H9 (cell line): ENCODE data around the gene NXPH3. TPM values are rescaled to one million over a fixed set of nuclear protein-coding genes. Genes with fewer than 3 reads are reported as not detected.

ENCODE experiments used
- DNase-seq: peaks from one replicate; pipeline ENCODE4 v3.0.0-alpha.2; 2017
- H2AFZ ChIP-seq: one replicate; pipeline ENCODE4 v1.6.1; 2013; ENCODE audit warnings: mild to moderate bottlenecking, low read length, control low read depth, moderate library complexity
- H2AK5ac ChIP-seq: 2 replicates; pipeline ENCODE4 v1.6.1; 2013; ENCODE audit warnings: low read length, control low read depth, mixed read lengths; ENCODE audit not compliant: insufficient read length
- H2BK120ac ChIP-seq: one replicate; pipeline ENCODE4 v1.6.1; 2013; ENCODE audit warnings: low read depth, mild to moderate bottlenecking, low read length, control low read depth, inconsistent platforms; ENCODE audit not compliant: poor library complexity, severe bottlenecking
- H2BK12ac ChIP-seq: 2 replicates; pipeline ENCODE4 v1.6.1; 2013; ENCODE audit warnings: low read length, control low read depth, mixed read lengths, low read depth; ENCODE audit not compliant: insufficient read length
- H2BK15ac ChIP-seq: 2 replicates; pipeline ENCODE4 v1.6.1; 2013; ENCODE audit warnings: low read depth, low read length, control low read depth
- H2BK20ac ChIP-seq: one replicate; pipeline ENCODE4 v1.6.1; 2013; ENCODE audit warnings: low read depth, mild to moderate bottlenecking, low read length, control low read depth, inconsistent platforms; ENCODE audit not compliant: poor library complexity, severe bottlenecking
- H2BK5ac ChIP-seq: 2 replicates; pipeline ENCODE4 v1.6.1; 2013; ENCODE audit warnings: low read length, control low read depth, mixed read lengths; ENCODE audit not compliant: insufficient read length
- H3K14ac ChIP-seq: 2 replicates; pipeline ENCODE4 v1.6.1; 2013; ENCODE audit warnings: low read length, control low read depth; ENCODE audit not compliant: insufficient read depth
- H3K18ac ChIP-seq: 2 replicates; pipeline ENCODE4 v1.6.1; 2013; ENCODE audit warnings: low read depth, mild to moderate bottlenecking, mixed read lengths, low read length, control low read depth; ENCODE audit not compliant: insufficient read length
- H3K23ac ChIP-seq: 2 replicates; pipeline ENCODE4 v1.6.1; 2013; ENCODE audit warnings: low read length, control low read depth, mixed read lengths, low read depth; ENCODE audit not compliant: insufficient read length
- H3K23me2 ChIP-seq: 2 replicates; pipeline ENCODE4 v1.6.1; 2013; ENCODE audit warnings: low read depth, mild to moderate bottlenecking, mixed read lengths, low read length, control low read depth; ENCODE audit not compliant: insufficient read length, poor library complexity, severe bottlenecking
- H3K27ac ChIP-seq: 2 replicates; pipeline ENCODE4 v1.5.1; 2013; ENCODE audit warnings: low read length, control low read depth, mixed read lengths, low read depth; ENCODE audit not compliant: insufficient read length
- H3K27me3 ChIP-seq: 2 replicates; pipeline ENCODE4 v1.6.1; 2013; ENCODE audit warnings: low read length, control low read depth, inconsistent platforms; ENCODE audit not compliant: insufficient read depth
- H3K4ac ChIP-seq: 2 replicates; pipeline ENCODE4 v1.6.1; 2013; ENCODE audit warnings: low read depth, mild to moderate bottlenecking, control low read depth, inconsistent platforms, low read length, moderate library complexity
- H3K4me1 ChIP-seq: 2 replicates; pipeline ENCODE4 v1.6.1; 2013; ENCODE audit warnings: low read length, control low read depth, inconsistent platforms; ENCODE audit not compliant: insufficient read depth
- H3K4me2 ChIP-seq: 2 replicates; pipeline ENCODE4 v1.6.1; 2013; ENCODE audit warnings: low read length, control low read depth, mixed read lengths; ENCODE audit not compliant: insufficient read length, insufficient read depth
- H3K56ac ChIP-seq: 2 replicates; pipeline ENCODE4 v1.6.1; 2013; ENCODE audit warnings: low read depth, mild to moderate bottlenecking, mixed read lengths, low read length, control low read depth; ENCODE audit not compliant: insufficient read length
- H3K79me1 ChIP-seq: 2 replicates; pipeline ENCODE4 v1.6.1; 2013; ENCODE audit warnings: low read depth, mild to moderate bottlenecking, moderate library complexity, low read length, control low read depth, inconsistent platforms; ENCODE audit not compliant: insufficient read depth, poor library complexity, severe bottlenecking
- H3K79me2 ChIP-seq: 2 replicates; pipeline ENCODE4 v1.6.1; 2013; ENCODE audit warnings: low read length, control low read depth, inconsistent platforms; ENCODE audit not compliant: insufficient read depth
- H3K9ac ChIP-seq: 2 replicates; pipeline ENCODE4 v1.6.1; 2013; ENCODE audit warnings: low read length, control low read depth, mixed read lengths; ENCODE audit not compliant: insufficient read length; ENCODE audit errors: extremely low read depth
- H3K9me3 ChIP-seq: one replicate; pipeline ENCODE4 v1.6.1; 2013; ENCODE audit warnings: low read depth, low read length, inconsistent platforms; ENCODE audit not compliant: control insufficient read depth
- H3T11ph ChIP-seq: one replicate; pipeline ENCODE4 v1.6.1; 2013; ENCODE audit warnings: mild to moderate bottlenecking, low read length, control low read depth, inconsistent platforms
- H4K20me1 ChIP-seq: one replicate; pipeline ENCODE4 v1.6.1; 2013; ENCODE audit not compliant: control insufficient read depth, insufficient read length, insufficient read depth
- H4K5ac ChIP-seq: 2 replicates; pipeline ENCODE4 v1.6.1; 2013; ENCODE audit warnings: low read depth, mild to moderate bottlenecking, mixed read lengths, low read length, control low read depth; ENCODE audit not compliant: insufficient read length
- H4K8ac ChIP-seq: replicated peaks from 2 replicates; pipeline ENCODE4 v1.6.1; 2013; ENCODE audit warnings: low read length, control low read depth, mixed read lengths, low read depth; ENCODE audit not compliant: insufficient read length
- H4K91ac ChIP-seq: 2 replicates; pipeline ENCODE4 v1.6.1; 2013; ENCODE audit warnings: low read depth, mild to moderate bottlenecking, moderate library complexity, mixed read lengths, low read length, control low read depth; ENCODE audit not compliant: insufficient read length
- H3K27ac Mint-ChIP-seq, 3 experiments: 2 replicates in 2 of 3; 3 replicates in 1 of 3; pipeline ENCODE4 v1.8.0; 2020 to 2021; ENCODE audit warnings: mixed read lengths in 3 of 3, mild to moderate bottlenecking in 1 of 3, moderate library complexity in 1 of 3
- H3K27me3 Mint-ChIP-seq: 2 replicates; pipeline ENCODE4 v1.8.0; 2021; ENCODE audit warnings: low read depth, mild to moderate bottlenecking, moderate library complexity, mixed read lengths
- H3K36me3 Mint-ChIP-seq, 3 experiments: 2 replicates in 2 of 3; 3 replicates in 1 of 3; pipeline ENCODE4 v1.8.0; 2020 to 2021; ENCODE audit warnings: low read depth in 3 of 3, mixed read lengths in 3 of 3; ENCODE audit not compliant: insufficient read depth in 1 of 3
- H3K4me1 Mint-ChIP-seq, 2 experiments: 2 replicates each; pipeline ENCODE4 v1.8.0; 2020; ENCODE audit warnings: mixed read lengths in 2 of 2
- H3K4me3 Mint-ChIP-seq, 2 experiments: 2 replicates in 1 of 2; 3 replicates in 1 of 2; pipeline ENCODE4 v1.8.0; 2020 to 2021; ENCODE audit warnings: mild to moderate bottlenecking in 2 of 2, mixed read lengths in 2 of 2, moderate library complexity in 1 of 2
- H3K9me3 Mint-ChIP-seq, 2 experiments: 2 replicates in 1 of 2; 3 replicates in 1 of 2; pipeline ENCODE4 v1.8.0; 2020; ENCODE audit warnings: mild to moderate bottlenecking in 2 of 2, mixed read lengths in 2 of 2, moderate library complexity in 1 of 2
- WGBS: extraction: QIAGEN DNeasy Blood & Tissue Kit; methylation state at CpG from one replicate; pipeline ENCODE4 v1.1.7; 2013; ENCODE audit warnings: missing lambda C conversion rate, low lambda C conversion rate, mixed read lengths; ENCODE audit not compliant: insufficient read length; ENCODE audit errors: extremely low coverage; 5-methylcytosine and 5-hydroxymethylcytosine counted together
- total RNA-seq: library from RNA; stranded (reverse); gene quantifications from 2 replicates; pipeline ENCODE4 v1.2.1, GENCODE V29; 2021
- TF ChIP-seq, protein P1 (sequence below): fragments of 200-600 bp; sonication (generic); conservative IDR thresholded peaks from 3 replicates; pipeline ENCODE4 v1.8.0; 2021; ENCODE audit warnings: antibody characterized with exemption, mild to moderate bottlenecking

The NXPH3 gene
- total RNA-seq, 1 experiment from 2014 or later, result 1.3 TPM

DNA sequence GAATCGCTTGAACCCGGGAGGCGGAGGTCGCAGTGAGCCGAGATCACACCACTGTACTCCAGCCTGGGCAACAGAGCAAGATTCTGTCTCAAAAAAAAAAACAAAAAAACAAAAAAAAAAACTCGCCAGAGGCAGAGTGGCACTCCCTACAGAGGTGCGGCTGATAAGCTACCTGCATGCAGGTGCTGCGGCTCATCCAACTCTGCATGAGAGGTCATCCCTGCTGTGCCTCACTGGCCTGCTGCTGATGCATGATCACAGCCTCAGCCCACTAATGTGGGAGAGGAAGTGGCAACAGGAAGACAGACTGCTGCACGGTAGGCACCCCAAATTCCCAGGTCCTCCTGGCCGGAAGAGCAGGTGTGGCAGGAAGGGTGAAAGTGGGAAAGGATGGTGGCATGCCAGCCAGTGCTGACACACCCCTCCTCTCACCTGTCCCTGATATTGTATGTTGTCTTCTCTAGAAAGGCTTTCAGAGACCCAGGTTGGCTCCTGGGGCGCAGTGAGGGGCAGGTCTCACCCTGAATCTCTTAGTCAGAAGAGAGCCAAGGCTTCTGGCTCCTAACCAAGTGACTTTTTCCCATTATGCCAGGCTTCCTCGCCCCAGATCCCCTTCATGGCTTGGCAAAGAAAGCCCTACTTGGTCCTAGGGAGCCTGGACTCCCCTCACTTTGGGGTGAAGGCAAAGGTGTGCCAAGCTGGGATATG, 11.8 kb downstream of the NXPH3 start:
- no peak overlapping the region for H3K27ac ChIP-seq
- no peak overlapping the region; the same call in 1 of the 2 replicates for H3K14ac ChIP-seq
- no peak overlapping the region for H2AK5ac ChIP-seq
- no peak overlapping the region for H3K9ac ChIP-seq
- H2AFZ ChIP-seq, result no peak overlapping the region
- H3K9me3 ChIP-seq, result no peaks in the 10 kb centered on the region
- H3K9me3 Mint-ChIP-seq, result no peaks in the 10 kb centered on the region
- H4K8ac ChIP-seq, result no peak overlapping the region
- H3K4ac ChIP-seq, result no peak overlapping the region
- no peak overlapping the region for H2BK120ac ChIP-seq
- H4K91ac ChIP-seq, result no peak overlapping the region
- no peak overlapping the region for H3K4me2 ChIP-seq
- no peak overlapping the region for H3T11ph ChIP-seq
- no peak for DNase-seq
- H4K20me1 ChIP-seq, result no peaks in the 10 kb centered on the region
- no peak overlapping the region for H2BK5ac ChIP-seq
- no peak overlapping the region for H2BK15ac ChIP-seq
- H4K5ac ChIP-seq, result no peak overlapping the region
- TF ChIP-seq, protein P1, sequence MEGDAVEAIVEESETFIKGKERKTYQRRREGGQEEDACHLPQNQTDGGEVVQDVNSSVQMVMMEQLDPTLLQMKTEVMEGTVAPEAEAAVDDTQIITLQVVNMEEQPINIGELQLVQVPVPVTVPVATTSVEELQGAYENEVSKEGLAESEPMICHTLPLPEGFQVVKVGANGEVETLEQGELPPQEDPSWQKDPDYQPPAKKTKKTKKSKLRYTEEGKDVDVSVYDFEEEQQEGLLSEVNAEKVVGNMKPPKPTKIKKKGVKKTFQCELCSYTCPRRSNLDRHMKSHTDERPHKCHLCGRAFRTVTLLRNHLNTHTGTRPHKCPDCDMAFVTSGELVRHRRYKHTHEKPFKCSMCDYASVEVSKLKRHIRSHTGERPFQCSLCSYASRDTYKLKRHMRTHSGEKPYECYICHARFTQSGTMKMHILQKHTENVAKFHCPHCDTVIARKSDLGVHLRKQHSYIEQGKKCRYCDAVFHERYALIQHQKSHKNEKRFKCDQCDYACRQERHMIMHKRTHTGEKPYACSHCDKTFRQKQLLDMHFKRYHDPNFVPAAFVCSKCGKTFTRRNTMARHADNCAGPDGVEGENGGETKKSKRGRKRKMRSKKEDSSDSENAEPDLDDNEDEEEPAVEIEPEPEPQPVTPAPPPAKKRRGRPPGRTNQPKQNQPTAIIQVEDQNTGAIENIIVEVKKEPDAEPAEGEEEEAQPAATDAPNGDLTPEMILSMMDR, result no peak
- no peak overlapping the region for H3K18ac ChIP-seq
- 0 out of 2 replicates have a peak, but pooled peaks cover under 1% of the 10 kb centered on the region for H3K4me1 ChIP-seq
- no peak overlapping the region for H2BK20ac ChIP-seq
- no peak overlapping the region for H3K27ac Mint-ChIP-seq
- H3K79me1 ChIP-seq, result no peaks in the 10 kb centered on the region
- H3K4me3 Mint-ChIP-seq, result no peak overlapping the region
- 0 out of 7 replicates have a peak, but pooled peaks cover 0 to 2% (median 0%) of the 10 kb centered on the region in 3 experiments for H3K36me3 Mint-ChIP-seq
- no peak overlapping the region for H3K23ac ChIP-seq
- no CpG with 5 or more reads among the region's 12 CpGs for WGBS
- H3K4me1 Mint-ChIP-seq, result peaks cover 11 to 20% of the 10 kb centered on the region in 2 experiments
- H3K23me2 ChIP-seq, result no peaks in the 10 kb centered on the region
- no peaks in the 10 kb centered on the region for H3K27me3 Mint-ChIP-seq
- H3K79me2 ChIP-seq, result no peaks in the 10 kb centered on the region
- no peak overlapping the region for H2BK12ac ChIP-seq
- no peaks in the 10 kb centered on the region for H3K27me3 ChIP-seq
- no peak overlapping the region for H3K56ac ChIP-seq
